Measurements from ENCODE around the gene MEP1B. TPM values are rescaled to one million over a fixed set of nuclear protein-coding genes. Genes with fewer than 3 reads are reported as not detected.
A peak's percentile ranks its signal among the peaks of the same experiment; 100 is the strongest.
"Not testable (repeated sequence)": the region's sequence is repeated elsewhere in the genome, so short reads cannot be mapped to it uniquely, and the experiment has no call there.

Gene MEP1B
- total RNA-seq: 0.78 TPM

DNA sequence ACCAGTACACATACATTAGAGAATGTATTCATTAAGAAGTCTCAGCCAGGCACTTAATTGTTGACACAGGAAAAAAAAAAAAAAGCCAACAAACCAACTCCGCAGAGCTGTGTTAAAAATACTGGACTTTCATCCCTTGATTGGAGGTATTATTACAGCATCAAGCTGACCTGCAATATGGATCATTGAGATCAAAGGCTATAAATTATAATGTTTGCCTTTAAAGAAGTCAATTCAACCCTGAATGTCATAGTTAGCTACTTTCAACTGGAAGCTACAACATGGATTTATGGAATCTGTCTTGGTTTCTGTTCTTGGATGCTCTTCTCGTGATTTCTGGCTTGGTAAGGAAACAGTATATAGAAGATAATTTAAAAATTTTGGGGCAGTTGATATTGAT lies at the start of gene MEP1B:
Gene MEP1B, plus strand, starts transcription at position 250 of the 400 bp plus-strand sequence. Its CDS starts 32 bp downstream, at position 282.
- DNase-seq: no peak

DNA sequence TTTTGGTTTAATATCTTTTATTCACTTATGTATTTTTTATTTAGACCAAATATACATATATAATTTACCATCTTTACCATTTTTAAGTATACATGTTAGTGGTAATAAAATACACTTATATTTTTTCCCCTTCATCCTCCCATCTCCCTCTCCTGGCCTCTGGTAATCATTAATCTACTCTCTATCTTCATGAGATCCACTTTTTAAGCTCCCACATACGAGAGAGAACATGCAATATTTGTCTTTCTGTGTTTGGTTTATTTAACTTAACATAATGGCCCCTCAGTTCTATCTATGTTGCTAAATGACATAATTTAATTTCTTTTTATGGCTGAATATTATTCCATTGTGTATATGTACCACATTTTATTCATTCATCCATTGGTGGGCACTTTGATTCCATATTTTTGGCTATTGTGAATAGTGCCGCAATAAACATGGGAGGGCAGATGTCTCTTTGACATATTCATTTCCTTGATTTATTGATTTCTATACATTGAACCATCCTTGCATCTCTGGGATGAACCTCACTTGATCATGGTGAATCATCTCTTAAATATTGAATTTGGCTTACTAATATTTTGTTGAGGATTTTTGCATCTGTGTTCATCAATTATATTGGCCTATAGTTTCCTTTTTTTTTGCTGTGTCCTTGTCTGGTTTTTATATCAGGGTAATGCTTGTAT lies 41.5 kb upstream of the MEP1B start:
- DNase-seq: no peak

DNA sequence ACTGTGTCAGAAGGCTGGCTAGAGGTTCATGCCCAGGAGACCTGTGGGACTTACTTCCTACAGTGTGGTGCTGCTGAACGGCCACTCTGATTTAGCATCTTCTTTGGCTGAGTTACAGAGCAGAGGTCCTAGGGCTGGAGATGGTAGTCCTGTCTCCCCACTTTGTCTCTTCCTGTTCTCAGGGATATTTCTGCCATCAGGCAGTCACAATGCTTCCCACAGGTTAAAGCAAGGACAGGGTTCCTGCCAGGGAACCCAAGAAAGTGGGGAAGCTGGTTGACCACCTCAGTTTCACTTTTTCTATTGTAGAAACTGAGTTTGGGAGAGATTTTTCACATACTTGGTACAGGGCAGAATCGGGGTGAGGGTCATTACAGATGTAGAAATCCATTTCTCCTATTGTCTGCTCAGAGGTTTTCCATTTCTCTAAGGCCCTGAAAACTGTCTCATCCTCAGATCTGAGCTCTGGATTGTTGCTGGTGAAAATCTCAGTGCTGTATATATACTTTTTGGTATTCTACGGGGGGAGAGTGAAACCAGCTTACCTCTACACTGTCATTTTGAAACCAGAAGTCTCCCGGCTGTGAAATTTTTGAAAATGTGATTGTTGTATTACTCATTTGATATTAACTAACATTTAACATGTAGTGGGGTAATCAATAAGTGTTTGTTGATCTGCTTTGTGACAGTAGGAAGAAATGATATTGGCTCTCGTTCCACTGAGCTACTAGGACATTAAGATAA lies 37.0 kb upstream of the MEP1B start:
- no peak for DNase-seq

DNA sequence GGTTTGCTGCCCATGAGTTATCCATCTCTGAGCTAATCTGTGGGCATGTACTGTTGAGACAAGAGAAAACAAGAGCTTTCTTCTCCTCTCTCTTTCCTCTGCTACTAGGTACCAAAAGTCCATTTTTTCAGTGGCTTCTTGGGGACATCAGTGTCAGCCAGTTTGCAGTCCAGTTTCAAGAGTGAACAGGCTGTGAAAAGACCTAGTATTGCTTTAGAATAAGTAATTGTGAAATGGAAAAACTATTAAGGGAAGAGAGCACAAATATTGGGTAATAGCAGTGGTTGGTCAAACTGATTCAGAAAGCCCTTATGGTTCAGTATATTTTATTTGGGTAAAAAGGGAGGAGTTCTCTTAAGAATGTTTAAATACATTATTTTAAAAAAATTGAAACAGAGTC lies 33.0 kb upstream of the MEP1B start:
- DNase-seq: no peak

DNA sequence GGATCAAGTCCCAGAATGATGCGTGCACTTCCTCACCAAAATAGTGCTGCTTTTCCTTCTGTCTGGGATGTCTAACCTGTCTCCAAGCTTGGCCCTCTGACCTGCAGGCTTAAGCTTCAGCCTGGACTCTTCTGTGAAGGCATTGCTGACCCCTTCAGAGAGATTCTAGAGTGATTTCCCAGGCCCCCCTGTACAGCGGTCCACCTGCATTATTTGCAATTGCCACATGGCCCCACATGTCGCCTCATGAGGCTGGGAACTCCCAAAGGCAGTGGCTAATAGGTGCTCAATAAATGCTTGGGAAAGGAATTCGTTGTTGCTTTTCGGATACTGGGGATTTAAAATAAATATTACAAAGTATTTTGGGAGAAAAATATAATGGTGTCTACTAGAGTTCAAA lies 32.3 kb upstream of the MEP1B start:
- DNase-seq: no peak

DNA sequence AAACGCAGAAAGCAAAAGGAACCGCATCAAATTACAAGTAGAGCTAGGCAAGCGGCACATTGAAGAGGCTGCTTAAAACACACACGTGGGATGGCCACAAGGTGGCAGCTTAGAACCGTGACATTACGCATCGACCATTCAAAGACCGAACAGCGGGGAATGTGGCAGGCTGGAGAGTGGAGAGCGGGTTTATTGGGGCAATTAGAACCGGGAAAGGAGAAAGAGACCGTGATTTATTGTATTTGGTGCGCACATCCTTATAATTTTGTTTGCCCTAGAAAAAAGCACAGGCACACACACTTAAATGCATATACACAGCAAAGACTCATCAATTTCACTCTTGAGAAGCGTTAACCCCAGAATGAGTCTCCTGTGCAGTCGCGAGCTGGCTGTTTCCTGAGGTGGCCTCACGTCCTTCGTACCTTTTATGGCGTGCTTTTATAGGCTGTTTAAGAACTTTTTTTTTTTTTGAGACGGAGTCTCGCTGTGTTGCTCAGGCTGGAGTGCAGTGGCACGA lies 31.7 kb upstream of the MEP1B start:
- DNase-seq: peak; percentile 79

DNA sequence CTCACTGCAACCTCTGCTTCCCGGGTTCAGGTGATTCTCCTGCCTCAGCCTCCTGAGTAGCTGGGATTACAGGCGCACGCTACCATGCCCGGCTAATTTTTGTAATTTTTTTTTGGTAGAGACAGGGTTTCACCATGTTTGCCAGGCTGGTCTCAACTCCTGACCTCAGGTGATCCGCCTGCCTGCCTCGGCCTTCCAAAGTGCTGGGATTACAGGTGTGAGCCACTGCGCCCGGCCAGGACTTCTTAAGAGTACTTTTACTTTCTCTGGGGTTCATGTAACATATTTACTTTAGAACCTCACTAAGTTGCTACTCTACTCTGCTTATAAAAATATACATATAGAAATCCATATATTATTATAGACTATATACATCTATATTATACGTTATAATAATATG lies 31.2 kb upstream of the MEP1B start:
- not testable (repeated sequence) for DNase-seq

DNA sequence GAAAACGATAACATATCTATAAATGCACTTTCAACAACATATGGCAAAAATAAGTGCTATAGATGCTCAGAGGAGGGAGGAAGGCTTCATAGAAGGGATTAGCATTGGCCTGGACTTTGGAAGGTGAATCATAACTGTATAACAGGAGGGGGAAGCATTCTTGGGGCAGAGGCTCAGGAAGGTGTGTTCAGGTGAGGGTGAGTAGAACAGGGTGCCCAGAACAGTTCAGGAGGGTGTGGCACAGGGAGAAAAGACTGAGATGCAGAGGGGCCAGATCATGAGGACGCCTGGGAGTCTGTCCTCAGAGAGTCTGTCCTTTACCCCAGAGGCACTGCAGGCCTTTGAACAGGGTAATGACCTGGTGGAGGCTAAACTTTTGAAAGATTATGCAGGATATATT lies 29.3 kb upstream of the MEP1B start:
- no peak for DNase-seq

DNA sequence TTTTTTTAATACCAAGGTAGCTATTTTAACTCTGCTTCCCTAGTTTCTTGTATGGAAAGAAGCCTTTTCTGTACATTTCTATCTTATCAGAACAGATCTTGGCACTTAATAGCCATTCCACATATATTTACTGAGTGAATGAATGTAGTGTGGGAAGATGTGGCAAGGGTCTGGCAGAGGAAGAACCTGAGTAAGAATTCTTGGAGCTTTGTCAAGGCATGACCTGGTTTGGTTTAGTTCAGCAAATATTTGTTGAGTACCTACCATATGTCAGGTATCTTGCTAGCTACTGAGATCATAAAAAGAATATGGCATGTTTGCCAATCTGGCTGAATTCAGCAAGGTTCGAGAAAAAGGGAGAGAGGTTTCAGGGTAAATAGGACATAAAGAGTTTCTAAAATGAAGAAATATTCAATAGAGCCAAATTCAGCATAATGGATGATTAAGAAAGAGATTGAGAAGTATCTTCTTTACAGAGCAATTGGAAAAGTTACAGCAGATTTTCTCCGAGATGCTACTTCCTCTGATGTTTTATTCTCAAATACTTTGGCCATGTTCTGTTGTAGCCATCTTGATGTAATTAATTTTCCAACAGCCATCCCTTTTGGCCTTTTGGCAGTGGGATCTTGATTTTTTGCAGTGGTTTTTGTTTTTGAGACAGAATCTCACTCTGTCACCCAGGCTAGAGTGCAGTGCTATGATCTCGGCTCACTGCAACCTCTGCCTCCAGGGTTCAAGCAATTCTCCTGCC lies 21.7 kb upstream of the MEP1B start:
- DNase-seq: no peak

DNA sequence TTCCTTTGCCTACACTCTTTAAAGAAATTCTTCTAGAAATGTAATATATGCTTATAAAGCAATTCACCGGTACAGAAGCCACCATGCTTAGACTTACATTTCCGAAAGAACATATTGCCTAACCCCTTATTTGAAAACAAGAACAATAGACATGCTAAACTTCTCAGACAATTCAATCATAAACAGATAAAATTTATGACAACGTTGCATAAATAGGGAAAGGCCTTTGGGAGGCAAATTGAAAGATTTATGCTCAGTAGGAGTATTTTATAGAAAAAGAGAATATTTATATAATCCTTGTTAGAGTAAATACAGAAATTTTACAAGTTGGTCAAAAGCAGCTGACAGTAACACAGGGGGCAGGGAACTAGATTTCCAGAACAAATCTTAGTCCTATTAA lies 16.2 kb upstream of the MEP1B start:
- no peak for DNase-seq

DNA sequence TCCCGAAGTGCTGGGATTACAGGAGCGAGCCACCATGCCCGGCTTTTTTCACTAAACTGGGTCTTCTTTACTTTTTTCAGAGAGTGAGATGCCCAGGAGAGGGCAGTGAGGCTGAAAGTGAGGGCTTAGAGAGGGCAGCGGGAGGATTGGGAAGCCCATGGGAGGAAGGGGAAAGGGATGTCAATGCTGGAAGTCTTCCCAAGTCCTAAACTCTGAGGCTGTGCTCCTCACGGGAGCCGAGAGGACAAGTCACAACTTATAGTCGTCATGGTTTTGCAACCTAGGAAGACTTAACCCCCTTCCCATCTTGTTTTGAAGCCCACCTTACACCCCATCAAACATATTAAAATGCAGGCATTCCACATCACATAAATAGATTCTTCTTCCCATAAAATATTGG lies 15.1 kb upstream of the MEP1B start:
- no peak for DNase-seq

DNA sequence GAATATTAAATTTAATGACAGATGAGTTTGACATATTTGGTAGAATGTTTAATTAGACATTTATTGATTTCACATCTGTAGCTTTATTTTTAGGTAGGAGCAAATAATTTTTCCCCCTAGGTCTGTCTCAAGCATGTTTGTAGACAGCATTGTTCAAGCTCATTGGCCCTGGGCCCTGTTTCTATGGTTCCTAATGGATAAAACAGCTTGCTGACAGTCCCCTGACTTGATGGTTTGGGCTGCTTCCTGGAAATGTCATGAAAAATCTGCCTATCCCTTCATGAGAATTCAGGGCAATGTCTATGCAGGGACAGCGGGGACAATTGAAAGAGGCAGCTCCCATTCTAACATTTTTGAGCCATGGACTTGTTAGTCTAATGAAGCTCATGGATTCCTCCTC lies 14.6 kb upstream of the MEP1B start:
- no peak for DNase-seq

DNA sequence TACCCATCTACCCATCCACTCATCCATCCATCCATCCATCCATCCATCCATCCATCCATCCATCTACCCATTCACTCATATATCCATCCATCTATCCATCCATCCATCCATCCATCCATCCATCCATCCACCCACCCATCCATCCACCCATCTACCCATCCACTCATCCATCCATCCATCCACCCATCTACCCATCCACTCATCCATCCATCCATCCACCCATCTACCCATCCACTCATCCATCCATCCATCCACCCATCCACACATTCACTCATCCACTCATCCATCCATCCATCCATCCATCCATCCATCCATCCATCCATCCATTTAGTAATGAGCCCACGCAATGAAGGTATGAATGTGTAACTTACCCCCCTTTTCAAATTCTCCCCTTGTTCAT lies 13.1 kb upstream of the MEP1B start:
- DNase-seq: not testable (repeated sequence)

DNA sequence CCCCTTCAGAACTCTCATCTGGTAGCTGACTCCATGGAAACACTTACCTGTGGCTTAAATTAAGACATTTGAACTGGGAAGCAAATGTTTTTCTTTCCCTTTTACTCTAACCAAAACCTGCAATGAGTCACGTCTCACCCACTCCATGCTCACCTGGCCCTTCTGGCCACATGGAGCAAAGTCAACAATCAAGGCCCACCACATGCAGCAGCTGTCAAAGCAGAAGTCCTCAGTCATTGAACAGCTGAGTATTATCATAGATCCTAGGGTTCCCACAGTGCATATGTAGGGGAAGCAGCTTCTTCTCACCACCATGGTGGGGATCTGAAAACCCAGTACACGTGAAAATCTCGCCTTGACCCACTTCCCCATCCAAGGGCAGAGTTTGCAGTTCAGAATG lies 12.3 kb upstream of the MEP1B start:
- DNase-seq: no peak

DNA sequence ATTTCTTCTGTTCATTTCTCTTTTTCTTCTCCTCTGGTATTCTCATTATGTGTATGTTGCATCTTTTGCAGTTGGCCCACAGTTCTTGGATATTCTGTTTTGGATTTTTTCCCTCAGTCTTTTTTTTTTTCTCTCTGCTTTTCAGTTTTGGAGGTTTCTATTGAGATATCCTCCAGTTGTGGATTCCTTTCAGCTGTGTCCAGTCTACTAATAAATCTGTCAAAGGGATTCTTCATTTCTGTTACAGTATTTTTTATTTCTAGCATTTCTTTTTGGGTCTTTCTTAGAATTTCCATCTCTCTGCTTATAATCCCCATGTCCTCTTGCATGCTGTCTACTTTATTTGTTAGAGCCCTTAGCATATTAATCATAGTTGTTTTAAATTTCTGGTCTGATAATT lies 6.3 kb upstream of the MEP1B start:
- no peak for DNase-seq

DNA sequence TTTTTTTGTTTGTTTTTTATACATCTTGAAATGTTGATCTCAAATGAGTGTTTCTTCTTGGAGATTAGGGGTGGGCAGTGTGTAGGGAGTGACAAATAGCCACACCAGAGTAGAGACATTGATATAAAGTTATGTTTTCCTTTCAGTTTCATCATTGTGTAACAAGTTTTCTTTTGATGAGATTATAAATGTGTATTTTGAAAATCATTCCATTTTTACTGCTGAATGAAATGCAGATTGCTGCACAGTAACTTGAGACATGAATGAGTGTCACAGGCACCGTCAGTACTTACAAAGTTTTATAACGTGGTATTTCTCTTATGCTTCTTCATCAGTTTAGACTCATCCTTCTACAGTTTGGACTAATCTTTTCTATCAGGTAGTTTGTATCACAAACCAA lies 370 bp downstream of the MEP1B start:
- DNase-seq: no peak

DNA sequence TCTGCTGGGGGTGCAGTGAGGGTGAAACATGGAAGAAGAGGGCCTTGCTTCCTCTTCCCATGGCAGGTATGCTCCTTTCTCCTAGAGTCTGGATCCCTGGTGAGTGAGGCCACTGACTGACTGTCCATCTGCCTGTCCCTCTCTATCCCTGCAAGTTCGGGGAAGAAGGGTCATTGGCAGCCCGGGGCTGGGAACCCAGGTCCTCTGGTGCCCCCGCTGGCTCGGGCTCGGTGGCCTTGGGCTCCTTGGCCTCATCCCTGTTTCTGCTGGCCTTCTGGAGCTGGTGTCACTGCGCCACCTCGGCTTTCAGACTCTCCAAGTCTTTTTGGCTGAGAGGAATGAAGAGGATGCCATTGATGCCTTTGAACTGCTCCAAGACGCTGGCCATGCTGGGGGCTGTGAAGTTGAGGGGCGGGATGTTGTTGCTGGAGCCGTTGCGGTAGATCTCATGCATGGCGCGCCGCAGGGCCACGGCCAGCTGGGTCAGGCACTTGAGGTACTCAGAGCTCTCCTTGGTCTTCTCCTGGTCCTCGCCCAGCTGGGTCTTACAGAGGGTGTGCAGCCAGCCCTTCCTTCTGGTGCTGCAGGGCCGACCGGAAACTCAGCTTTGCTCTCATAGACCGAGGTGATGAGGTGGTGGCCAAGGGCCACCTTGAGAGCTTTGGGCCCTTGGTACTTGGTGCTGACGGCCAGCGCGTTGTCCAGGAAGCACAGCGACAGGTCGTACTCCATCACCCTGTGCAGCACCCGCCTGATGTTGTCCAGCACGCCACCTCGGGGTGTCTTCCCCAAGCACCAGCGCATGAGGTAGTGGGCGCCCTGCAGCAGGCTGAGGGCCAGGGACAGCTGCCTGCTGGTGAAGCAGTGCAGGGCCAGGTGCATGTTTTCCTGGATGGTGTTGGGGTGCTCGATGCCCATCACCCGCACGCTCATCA lies 6.3 kb downstream of the MEP1B start:
- DNase-seq: no peak

DNA sequence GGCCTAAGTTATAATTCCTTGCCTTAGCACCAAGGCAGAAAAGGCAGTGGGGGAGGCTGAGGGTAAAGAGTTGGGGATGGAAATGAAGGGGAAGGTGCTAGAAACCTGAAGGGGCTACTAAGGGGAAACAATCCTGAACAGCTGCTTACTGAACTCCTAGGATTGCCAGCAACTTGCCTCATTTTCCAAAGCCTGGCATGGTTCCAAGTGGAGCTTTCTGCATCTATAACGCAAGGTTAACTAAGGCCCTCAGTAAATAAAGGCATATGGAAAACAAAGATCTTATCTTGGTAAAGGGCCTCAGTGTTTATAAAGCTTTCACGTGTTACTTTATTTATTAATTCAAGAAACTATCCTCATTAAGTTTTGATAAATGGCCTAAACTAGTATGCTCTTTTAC lies 10.9 kb downstream of the MEP1B start:
- DNase-seq: no peak

DNA sequence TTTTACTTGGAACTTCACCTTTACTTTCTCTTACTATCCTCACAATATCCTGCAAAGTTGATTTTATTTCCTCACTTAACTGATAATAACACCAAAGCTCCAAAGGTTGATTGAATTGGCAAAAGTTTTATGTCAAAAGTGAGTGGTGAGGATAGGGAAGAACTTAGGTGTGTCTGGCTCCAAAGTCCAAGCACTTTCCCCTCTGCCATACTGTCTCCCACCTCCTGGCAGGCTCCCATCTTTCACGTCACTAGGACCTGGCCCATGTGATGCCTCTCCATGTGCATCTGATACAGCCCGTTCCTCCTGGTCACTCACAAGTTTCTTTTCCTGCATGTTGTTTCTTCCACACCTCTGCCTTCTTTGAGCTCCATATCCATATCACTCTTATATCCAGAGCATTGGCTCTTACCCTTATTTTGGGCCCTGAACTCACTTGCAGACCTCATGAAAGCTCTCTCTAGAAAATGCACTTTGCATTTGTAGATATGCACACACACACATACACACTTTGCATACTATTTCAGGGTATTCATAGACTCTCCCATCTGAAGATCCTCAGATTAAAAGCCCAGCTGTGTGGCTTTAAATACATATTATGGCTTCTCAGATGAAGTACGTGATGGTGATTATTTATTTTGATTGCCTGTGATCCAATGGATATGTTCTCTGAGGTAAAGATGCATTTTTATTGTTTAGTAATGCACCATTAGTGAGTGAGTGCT lies 12.3 kb downstream of the MEP1B start:
- DNase-seq: no peak

DNA sequence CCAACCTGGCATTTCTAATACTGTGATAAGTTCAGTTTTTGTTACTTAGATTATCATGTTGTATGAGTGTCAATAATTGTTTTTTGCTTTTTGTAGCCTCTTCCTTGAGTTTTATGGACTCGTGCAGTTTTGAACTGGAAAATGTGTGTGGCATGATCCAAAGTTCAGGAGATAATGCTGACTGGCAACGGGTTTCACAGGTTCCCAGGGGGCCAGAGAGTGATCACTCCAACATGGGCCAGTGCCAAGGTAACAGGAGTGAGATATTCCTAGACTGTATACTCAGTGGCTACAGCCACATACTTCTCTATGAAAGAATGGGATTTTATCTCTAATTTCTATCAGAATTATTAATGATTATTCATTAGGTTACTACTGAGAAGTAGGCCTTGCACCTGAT lies 18.2 kb downstream of the MEP1B start:
- DNase-seq: no peak

DNA sequence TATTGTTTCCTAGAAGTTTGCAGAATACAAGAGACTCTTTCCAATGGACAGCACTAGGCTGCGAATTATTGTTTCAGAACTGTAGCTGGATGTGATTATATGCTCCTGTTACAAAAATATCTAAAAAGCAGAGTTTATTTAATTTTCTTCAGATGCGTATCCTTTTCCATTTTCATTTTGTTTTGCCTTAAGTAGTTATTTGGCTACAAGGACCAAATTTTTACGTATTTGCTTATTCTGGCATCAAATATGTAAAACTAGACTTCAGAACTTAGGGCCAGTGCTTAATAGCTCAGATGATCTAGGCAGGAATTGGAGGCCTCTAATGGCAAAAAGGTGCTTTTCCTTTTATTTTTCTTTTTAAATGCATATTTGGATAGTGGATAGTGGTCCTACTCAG lies 18.7 kb downstream of the MEP1B start:
- no peak for DNase-seq
